NOMO-1 (cell line): Measurements from ENCODE around the gene GOLPH3L.
"Not testable (repeated sequence)": the region's sequence is repeated elsewhere in the genome, so short reads cannot be mapped to it uniquely, and the experiment has no call there.

Experiments
- DNase-seq, 2 experiments: peaks; one replicate each; lab custom pipeline; 2025; ENCODE audit not compliant: unreplicated experiment in 2 of 2; lab: John Stamatoyannopoulos, UW

The GOLPH3L gene

DNA sequence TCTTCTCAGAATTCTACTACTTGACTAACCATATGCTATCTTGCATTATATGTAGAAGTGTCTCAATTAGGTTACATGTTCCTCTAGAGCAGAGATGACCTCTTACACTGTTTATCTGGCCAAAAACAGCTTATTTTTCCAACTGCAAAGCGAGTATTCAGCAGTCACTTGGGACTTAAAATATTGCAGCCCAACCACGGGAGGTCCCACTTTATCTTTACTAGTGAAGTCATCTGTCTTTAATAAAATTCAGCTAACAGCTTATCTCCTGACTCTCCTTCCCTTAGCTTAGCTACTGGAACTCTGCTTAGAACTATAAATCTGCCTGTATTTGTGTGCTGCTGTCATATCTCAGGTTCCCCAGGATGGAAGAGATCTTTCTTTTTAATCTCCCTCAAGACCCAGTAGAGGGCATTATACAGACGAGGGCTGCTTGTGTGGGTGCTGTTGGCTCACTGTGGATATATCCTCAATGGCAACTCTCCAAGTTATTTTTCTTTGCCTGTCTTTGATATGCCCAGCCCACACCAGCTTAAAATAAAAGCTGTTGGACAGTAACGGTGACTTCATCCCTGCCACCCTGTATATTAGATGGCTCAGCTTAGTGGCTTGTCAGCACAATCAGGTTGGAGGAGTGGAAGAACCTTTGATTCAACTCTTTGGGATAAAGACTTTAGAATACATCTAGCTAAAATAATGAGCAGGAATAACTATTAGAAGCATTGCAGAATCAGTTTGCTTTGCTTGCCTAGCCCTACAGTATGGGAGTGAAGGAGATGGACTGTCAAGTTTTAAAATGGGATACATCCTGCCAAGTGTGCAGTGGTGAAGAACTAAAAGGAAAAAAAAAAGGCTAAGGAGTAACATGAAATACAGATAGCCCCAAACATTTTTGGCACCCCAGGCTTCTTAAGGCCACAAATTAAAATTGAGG is 77.1 kb downstream of the GOLPH3L start:
- no peak for DNase-seq

DNA sequence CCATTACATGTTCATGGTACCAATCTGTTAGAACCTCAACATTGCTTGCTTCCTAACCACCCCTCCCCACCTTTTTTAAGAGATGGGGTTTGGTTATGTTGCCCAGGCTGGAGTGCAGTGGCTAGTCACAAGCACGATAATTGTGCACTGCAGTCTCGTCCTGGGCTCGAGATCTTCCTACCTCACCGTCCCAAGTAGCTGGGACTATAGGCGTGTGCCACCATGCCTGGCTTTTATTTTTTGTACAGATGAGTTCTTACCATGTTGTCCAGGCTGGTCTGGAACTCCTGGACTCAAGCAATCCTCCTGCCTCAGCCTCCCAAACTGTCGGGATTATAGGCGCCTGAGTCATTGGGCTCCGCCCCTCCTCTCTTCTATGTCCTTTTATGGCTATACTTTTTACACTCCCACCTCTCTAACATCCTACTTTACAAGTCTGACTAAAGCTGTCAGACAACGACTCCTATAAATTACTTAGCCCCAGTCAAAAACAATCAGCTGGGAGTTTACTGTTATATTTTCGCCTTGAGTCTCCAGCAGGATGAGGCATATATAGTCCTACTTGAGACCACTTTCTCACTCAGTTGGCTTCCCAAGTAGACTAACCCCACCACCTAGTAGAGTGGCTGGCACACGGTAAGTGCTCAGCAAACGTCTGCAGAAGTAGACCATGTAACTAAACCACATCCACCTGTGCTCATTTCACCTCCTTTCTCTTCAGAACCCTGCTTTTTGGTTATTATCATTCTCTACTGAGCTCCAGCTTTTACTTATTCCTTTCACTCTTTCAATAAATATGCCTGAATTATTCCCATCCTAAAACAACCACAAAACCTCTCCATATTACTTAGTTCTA is 81.4 kb downstream of the GOLPH3L start:
- no peak for DNase-seq

DNA sequence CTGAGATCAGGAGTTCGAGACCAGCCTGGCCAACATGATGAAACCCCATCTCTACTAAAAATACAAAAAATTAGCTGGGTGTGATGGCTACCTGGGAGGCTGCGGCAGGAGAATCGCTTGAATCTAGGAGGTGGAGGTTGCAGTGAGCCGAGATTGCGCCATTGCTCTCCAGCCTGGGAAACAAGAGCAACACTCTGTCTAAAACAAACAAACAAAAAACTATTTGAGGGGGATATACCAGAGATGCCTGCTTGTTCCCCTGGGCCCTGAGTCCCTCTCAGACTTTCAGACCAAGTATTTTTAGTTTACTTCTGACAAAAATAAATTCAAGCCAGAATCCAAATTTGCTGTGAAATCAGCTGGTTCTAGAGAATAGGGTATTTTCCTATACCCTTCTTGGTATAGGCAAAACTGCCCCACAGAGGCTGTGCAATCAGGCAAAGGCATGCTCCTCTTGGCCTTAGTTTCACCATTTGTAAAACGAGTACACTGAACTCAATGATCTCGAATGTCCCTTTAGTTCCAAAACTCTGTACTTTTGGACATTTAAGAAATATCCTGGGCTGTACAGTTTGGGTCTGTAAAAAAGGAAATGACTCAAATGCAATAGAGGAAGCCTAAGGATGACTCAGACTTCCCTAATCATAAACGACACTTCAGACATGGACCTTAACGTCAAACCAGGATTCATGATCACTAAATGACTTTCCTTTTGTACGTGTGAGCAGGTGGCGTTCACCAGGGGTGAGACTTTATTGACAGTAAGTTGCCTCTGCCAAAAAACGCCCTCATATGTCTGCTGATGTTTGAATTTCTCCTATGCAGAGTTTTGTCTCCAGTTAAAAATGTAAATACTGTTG is 83.7 kb downstream of the GOLPH3L start:
- peak; percentile 81 to 99 for DNase-seq

DNA sequence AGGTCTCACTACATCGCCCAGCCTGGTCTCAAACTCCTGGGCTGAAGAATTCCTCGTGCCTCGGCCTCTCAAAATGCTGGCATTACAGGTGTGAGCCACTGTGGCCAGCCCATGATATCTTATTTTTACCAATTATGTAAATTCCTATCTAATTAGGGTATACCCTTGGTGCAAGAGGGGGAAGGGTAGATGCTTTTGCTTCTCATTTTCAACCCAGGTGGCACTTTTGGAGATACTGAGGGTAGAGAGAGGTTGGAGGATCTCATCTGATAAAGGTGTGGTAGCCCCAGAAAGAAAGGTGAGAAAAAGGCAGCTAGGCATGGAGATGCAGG is 85.0 kb downstream of the GOLPH3L start:
- no peak for DNase-seq

DNA sequence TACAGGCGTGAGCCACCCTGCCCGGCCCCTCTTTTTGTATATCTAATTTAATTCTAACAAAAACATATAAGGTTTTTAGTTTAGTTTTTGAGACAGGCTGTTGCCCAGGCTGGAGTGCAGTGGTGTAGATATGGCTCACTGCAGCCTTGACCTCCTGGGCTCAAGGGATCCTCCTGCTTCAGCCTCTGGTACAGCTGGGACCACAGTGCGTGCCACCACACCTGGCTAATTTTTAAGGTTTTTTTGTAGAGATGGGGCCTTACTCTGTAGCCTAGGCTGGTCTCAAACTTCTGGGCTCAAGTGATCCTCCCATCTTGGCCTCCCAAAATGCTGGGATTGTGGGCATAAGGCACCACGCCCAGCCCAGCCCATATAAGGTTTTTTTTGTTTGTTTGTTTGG is 86.4 kb downstream of the GOLPH3L start:
- no peak for DNase-seq

DNA sequence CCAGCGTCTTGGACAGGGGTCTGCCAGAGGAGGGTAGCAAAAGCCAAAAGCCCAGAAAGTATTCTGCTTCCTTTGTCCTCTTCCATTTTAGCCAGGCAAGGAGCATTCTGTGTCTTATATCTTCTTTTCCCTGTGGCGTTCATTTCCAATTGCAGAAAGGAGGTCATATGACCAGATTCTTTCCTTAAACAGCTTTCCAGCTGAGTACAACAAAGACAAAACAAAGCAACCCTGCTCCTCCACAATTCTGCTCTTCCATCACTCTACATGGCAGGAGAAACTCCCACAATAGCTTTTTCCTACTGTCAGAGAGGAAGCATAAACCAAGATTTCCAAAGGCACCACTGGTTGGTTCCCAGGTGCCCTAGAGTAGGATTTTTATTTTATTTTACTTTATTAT is 87.2 kb downstream of the GOLPH3L start:
- DNase-seq: no peak

DNA sequence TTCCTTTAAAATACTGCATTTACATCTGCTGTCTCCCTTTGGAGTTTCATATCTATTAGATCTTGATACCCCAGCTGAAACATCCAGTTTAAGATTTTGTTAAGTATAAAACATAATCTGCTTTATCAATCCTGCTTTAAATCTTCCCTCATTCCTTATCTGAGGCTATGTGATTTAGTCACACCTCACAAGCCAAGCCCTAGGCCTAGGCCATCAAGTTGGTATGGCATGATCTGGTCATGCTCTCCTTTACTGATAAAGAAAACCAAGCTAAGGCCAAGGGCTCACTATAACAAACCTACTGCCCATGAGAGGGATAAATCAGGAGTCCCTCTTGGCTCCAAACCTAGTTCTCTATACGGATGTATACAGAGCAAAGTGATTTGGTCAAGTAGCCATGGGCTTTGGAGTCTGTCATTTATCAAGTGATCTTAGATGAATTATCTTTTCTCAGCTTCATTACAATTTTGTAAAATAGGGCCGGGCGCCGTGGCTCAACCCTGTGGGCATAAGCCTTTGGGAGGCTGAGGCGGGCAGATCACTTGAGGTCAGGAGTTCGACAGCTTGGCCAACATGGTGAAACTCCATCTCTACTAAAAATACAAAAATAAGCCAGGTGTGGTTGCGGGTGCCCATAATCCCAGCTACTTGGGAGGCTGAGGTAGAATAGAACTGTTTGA is 90.4 kb downstream of the GOLPH3L start:
- no peak for DNase-seq

DNA sequence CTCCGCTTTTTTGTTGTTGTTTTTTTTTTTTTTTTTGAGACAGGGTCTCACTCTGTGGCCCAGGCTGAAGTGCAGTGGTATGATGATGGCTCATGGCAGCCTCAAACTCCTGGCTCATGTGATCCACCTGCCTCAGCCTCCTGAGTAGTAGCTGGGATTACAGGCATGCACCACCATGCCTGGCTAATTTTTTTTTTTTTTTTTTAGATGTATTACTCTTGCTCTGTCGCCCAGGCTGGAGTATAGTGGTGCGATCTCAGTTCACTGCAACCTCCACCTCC is 91.6 kb downstream of the GOLPH3L start:
- not testable (repeated sequence) for DNase-seq

DNA sequence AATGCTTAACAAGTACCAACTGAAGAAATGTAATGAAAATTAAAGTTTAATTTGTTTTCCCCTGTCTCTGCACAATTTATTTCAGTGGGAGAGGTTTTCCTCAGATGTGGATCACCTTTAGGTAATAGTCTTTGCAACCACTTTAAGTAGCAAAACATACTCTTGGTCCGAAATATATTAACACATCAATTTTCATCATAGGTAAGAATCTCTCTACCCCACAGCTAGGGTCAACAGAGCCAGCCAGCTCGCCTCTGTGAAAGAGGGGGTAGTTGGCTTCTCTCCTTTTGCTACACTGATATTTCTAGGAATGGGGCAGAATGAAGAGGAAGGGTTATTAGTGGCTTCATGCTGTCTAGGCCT is 92.7 kb downstream of the GOLPH3L start:
- no peak for DNase-seq

DNA sequence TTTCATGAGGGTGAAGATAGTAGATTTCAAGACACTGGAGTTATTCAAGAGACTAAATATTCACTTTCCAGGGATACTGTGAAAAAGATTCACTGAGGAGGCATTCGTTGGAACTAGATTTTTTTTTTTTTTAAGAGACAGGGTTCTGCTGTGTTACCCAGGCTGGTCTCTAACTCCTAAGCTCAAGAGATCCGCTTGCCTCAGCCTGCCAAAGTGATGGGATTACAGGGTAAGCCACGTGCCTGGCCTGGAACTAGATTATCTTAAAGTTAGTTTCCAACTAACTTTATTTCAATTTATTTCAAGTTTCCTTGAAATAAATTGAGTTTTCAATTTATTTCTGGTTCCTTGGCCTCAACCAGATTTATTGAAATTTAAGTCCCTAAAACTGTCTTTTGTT is 93.2 kb downstream of the GOLPH3L start:
- no peak for DNase-seq

DNA sequence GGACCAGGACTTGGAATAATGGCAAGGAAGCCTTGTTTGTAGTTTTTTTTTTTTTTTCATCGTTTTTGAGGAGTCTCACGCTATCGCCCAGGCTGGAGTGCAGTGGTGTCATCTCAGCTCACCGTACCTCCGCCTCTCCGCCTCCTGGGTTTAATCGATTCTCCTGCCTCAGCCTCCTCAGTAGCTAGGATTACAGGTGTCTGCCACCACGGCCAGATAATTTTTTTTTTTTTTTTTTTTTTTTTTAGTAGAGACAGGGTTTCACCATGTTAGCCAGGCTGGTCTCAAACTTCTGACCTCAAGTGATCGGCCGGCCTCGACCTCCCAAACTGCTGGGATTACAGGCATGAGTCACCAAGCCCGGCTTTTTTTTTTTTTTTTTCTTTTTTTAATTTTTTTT is 94.6 kb downstream of the GOLPH3L start:
- DNase-seq: not testable (repeated sequence)

DNA sequence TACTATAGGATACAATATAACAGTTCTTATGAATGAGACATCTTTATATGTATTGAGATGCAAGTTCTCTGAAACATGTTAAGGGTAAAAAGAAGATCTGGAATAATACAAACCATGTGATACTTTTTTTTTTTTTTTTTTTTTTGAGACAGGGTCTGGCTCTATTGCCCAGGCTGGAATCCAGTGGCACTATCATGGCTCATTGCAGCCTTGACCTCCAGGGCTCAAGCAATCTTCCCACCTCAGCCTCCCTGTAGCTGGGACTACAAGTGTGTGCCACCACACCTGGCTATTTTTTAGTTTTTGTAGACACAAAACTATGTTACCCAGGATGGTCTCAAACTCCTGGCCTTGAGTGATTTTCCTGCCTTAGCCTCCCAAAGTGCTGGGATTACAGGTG is 95.4 kb downstream of the GOLPH3L start:
- DNase-seq: no peak

DNA sequence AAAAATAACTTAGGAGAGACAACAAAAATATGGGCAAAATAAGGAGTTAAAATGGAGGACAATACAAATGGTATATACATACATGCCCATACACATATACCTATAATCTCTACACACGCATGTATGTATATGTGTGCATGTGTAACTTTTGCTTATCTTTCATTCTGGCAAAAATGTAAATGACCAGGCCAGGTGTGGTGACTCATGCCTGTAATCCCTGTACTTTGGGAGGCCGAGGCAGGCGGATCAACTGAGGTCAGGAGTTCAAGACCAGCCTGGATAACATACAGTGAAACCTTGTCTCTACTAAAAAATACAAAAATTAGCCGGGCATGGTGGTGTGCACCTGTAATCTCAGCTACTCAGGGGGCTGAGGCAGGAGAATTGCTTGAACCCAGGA is 98.6 kb downstream of the GOLPH3L start:
- not testable (repeated sequence) for DNase-seq

DNA sequence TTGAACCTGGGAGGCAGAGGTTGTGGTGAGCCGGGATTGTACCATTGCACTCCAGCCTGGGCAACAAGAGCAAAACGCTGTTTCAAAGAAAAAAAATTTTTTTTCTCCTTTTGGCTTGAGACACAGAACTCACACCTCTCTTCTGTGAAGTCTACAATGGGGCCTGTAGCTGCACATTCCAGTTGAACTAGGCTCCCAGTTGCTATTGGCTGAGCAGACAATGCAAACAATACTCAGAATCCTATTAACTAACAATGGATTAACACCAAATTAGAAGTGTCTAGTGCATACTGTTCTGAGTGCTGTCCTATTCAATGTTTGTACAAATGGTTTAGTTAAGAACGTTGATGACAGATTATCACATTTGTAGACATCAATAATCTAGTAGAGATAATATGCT is 100.0 kb downstream of the GOLPH3L start:
- no peak for DNase-seq
